Ovary (tissue), 3 donors: ENCODE measurements around the gene SIRT6.

ENCODE experiments used
- CTCF ChIP-seq, 3 donors: fragments of 450-650 bp in 2 of 3; fragments of 200-600 bp in 1 of 3; IDR thresholded peaks; one replicate each; pipeline versions ENCODE4 v1.5.1 to v1.8.0; 2016 to 2022; ENCODE audit warnings: antibody characterized with exemption in 3 of 3, mild to moderate bottlenecking in 1 of 3
- EP300 ChIP-seq: sonication (generic); formaldehyde crosslinking; IDR thresholded peaks from one replicate; pipeline ENCODE4 v1.6.1; 2017; ENCODE audit warnings: antibody characterized with exemption
- POLR2A ChIP-seq: fragments of 450-650 bp; IDR thresholded peaks from one replicate; pipeline ENCODE4 v1.6.1; 2017; ENCODE audit warnings: antibody characterized with exemption, mild to moderate bottlenecking, moderate library complexity
- donor health status: DM: no; HTN: no; CAD: no.

GRCh38 chr19:4210166-4210731, 27.9 kb upstream of the SIRT6 start:
- TF ChIP-seq CTCF (IDR thresholded peaks at IDR 0.05) = no peak
- no peak for TF ChIP-seq POLR2A
- no peak for TF ChIP-seq EP300
